Naive thymus-derived CD8-positive, alpha-beta T cell (primary cell): ENCODE results near the gene CAMTA1. TPM values are rescaled to one million over a fixed set of nuclear protein-coding genes. Genes with fewer than 3 reads are reported as not detected.

Experiments
- ATAC-seq, 2 donors: fragments of 150-1000 bp; cut with Tn5 transposase in 1 of 2; sonication (Bioruptor Pico), chemical (Tn5 transposase) in 1 of 2; 1 replicate in 1 of 2; 2 replicates in 1 of 2; pipeline ENCODE4 v1.10.0; 2021; ENCODE audit warnings: mild to moderate bottlenecking in 2 of 2, moderate library complexity in 2 of 2
- POLR2A ChIA-PET: fragments of 350-600 bp; sonication (Branson Sonifier 250); formaldehyde crosslinking; loops from one replicate; lab custom pipeline; 2021; ENCODE audit warnings: antibody characterized with exemption; lab: Charles Lee
- DNase-seq, 10 donors: peaks; one replicate each; pipeline versions ENCODE4 v3.0.0 to v3.0.0-alpha.2; 2020 to 2022
- H3K27ac Mint-ChIP-seq, 10 donors: one replicate each; pipeline ENCODE4 v1.8.0; 2020 to 2022; ENCODE audit warnings: mild to moderate bottlenecking in 10 of 10, mixed read lengths in 10 of 10, moderate library complexity in 4 of 10, inconsistent platforms in 1 of 10
- H3K27me3 Mint-ChIP-seq, 5 donors: one replicate each; pipeline ENCODE4 v1.8.0; 2021 to 2022; ENCODE audit warnings: mixed read lengths in 5 of 5
- H3K36me3 Mint-ChIP-seq, 3 donors: one replicate each; pipeline ENCODE4 v1.8.0; 2020 to 2022; ENCODE audit warnings: mixed read lengths in 3 of 3, mild to moderate bottlenecking in 2 of 3, inconsistent platforms in 1 of 3
- H3K4me1 Mint-ChIP-seq, 4 donors: one replicate each; pipeline ENCODE4 v1.8.0; 2021 to 2022; ENCODE audit warnings: mixed read lengths in 4 of 4
- H3K4me3 Mint-ChIP-seq, 10 donors: one replicate each; pipeline ENCODE4 v1.8.0; 2020 to 2022; ENCODE audit warnings: mild to moderate bottlenecking in 10 of 10, mixed read lengths in 10 of 10, moderate library complexity in 6 of 10, inconsistent platforms in 1 of 10
- H3K9me3 Mint-ChIP-seq, 9 donors: one replicate each; pipeline ENCODE4 v1.8.0; 2020 to 2022; ENCODE audit warnings: mixed read lengths in 9 of 9, mild to moderate bottlenecking in 3 of 9, inconsistent platforms in 1 of 9, moderate library complexity in 1 of 9
- polyA plus RNA-seq, 3 donors: library from polyadenylated mRNA; unstranded; fragments of 300-500 nt; fragmentation: Illumina TruSeq; gene quantifications; one replicate each; pipeline ENCODE4 v1.2.3, GENCODE V29; 2021
- total RNA-seq, 8 experiments: library from RNA in 2 of 8; stranded (reverse) in 2 of 8; gene quantifications; one replicate each; pipeline ENCODE4 v1.2.3 and lab custom pipeline; 2021 to 2026

Gene CAMTA1
- total and polyA plus RNA-seq, 5 experiments from 2014 or later = 32.6 to 78.3 (median 47.3) TPM

DNA sequence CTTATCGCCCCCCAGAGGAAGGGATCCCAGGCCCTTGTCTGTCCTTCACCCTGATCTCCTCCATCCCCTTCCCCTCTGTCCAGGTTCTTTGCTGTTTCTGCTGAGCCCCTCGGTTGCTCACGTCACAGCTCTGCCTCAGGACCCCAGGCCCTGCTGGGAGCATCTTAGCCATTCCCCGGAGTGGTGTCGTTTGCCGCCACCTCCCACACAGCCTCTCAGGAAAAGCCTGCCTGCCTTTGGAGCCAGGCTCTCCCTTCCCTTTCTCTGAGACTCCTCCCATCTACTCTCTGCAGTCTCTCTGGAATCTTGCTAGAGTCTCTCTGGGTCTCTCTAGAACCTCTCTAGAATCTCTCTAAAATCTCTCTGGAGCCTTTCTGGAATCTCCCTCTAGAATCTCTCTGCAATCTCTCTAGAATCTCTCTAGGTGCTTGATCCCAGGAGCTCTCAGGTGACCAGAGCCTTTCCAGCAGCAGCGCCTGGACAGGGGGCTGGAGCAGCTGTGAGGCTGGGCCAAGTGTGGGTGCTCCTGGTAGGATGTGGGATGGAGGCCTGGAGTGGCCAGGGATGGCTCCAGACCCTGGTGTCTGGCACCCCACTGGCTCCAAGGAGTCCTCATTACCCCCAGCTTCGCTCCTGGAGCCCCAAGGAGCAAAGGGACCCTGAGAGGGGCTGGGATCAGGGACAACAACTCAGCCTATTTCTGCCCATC is 702.7 kb downstream of the CAMTA1 start:
- POLR2A ChIA-PET = no interaction called here
- no peaks in the 10 kb centered on the region for H3K4me1 Mint-ChIP-seq

DNA sequence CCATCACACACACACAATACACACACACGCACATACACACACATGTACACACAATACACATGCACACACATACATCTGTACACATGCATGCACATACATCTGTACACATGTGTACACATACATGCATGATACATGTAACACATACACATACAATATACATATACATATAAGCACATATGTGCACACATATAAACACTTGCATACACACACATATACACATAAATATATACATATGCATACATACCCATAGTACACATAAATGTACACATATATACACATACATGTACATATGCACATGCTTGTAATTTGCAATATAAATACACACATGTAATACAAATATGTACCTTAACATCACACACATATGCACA is 703.2 kb downstream of the CAMTA1 start:
- no peak for ATAC-seq
- POLR2A ChIA-PET = no interaction called here
- H3K36me3 Mint-ChIP-seq = no peaks in the 10 kb centered on the region
- H3K9me3 Mint-ChIP-seq = peaks cover 0 to 5% (median 0%) of the 10 kb centered on the region in 9 donors
- H3K27ac Mint-ChIP-seq = no peak overlapping the region
- peaks cover 3 to 24% (median 21%) of the 10 kb centered on the region in 5 donors for H3K27me3 Mint-ChIP-seq
- no peak overlapping the region for H3K4me3 Mint-ChIP-seq
- no peak for DNase-seq
- H3K4me1 Mint-ChIP-seq = peaks cover 0 to 2% (median 0%) of the 10 kb centered on the region in 4 donors

More for the DNA sequence above, 702.7 kb downstream of the CAMTA1 start:
- no peak overlapping the region for H3K27ac Mint-ChIP-seq
- peaks cover 2 to 22% (median 19%) of the 10 kb centered on the region in 5 donors for H3K27me3 Mint-ChIP-seq
- no peak overlapping the region for H3K4me3 Mint-ChIP-seq
- ATAC-seq (no peak), DNase-seq (no peak)
- peaks cover 0 to under 1% (median 0%) of the 10 kb centered on the region in 9 donors for H3K9me3 Mint-ChIP-seq
- no peaks in the 10 kb centered on the region for H3K36me3 Mint-ChIP-seq

DNA sequence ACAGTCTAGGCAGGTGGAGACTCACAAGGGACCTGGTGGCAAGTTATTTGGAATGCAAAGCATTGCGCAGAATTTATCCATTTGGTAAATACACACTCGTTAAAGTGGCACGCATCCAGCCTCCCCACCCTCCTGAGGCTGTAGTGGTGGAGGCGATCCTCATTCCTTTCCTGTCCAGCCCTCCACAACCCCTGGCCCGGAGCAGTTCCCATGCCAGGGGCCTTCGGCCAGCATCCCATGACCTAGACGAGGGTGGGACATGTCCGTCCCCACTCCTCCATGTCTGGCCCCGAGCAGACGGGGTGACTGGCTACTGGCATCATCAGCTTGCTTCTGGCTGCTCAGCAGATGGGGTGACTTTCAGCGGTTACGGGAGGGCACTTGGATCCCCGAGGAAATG is 704.3 kb downstream of the CAMTA1 start:
- no peak overlapping the region for H3K27ac Mint-ChIP-seq
- ATAC-seq (no peak), DNase-seq (no peak)
- peaks cover 0 to 5% (median 0%) of the 10 kb centered on the region in 9 donors for H3K9me3 Mint-ChIP-seq
- POLR2A ChIA-PET = no interaction called here
- no peaks in the 10 kb centered on the region for H3K36me3 Mint-ChIP-seq
- H3K4me1 Mint-ChIP-seq = peaks cover 0 to 2% (median 0%) of the 10 kb centered on the region in 4 donors
- H3K27me3 Mint-ChIP-seq = peaks cover 3 to 25% (median 19%) of the 10 kb centered on the region in 5 donors
- H3K4me3 Mint-ChIP-seq = no peak overlapping the region

DNA sequence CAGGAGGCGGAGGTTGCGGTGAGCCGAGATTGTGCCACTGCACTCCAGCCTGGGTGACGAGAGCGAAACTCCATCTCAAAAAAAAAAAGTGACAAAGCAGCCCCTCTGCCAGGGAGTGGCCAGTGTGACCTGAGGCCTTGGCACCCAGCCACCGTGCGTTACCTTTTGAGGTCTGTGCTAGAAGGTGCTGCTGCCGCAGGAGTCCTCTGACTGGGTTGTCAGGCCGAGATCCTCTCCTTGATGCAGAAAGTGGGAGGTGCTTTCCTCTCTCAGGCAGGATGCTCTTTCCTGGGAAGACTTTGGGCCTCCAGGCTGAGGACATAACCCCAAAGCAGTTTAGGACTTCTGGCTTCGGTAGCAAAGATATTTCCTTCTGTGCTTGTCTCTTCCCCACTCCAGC is 705.3 kb downstream of the CAMTA1 start:
- Mint-ChIP-seq H3K27me3 (peaks cover 3 to 25% (median 15%) of the 10 kb centered on the region in 5 donors), H3K27ac (no peak overlapping the region), H3K4me1 (peaks cover 0 to 2% (median 0%) of the 10 kb centered on the region in 4 donors), H3K36me3 (no peaks in the 10 kb centered on the region), H3K9me3 (peaks cover 0 to 5% (median 0%) of the 10 kb centered on the region in 9 donors), H3K4me3 (no peak overlapping the region)
- no peak for ATAC-seq
- POLR2A ChIA-PET = no interaction called here
- no peak for DNase-seq

DNA sequence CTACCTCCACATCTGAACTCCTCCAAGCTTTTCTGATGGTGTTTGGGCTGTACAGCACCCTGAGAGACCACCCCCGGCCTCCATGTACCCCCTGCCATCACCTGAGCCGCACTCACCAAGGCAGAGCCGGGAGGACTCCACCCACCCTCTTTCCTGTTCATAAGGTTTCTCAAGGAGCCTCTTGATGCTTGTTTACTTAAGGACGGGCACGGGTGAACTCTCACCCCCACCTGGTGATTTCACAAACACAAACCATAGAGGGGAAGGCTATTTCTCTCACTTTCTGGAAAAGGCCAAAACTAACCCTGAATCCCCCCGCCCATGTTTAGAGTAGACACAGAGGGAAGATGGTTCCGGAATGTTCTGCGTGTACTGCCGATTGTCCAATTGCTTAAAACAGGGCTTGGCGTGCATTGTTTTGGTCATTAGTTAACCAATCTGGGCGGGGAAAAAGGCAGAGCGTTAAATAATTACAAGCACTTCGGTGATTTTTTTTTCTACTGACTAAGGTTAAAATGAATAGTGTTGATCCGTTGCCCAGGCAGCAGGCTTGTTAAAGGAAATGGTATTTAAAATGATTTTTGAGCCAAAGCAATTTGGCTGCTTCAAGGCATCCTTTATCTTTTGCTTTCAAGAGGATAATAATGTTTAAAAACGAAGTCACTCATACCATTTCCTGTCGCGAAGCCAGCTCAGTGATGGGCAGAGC is 706.0 kb downstream of the CAMTA1 start:
- peaks cover 0 to 5% (median 0%) of the 10 kb centered on the region in 9 donors for H3K9me3 Mint-ChIP-seq
- POLR2A ChIA-PET = no interaction called here
- H3K27ac Mint-ChIP-seq = no peak overlapping the region
- ATAC-seq (no peak), DNase-seq (no peak)
- peaks cover 0 to 2% (median 0%) of the 10 kb centered on the region in 4 donors for H3K4me1 Mint-ChIP-seq
- no peak overlapping the region for H3K4me3 Mint-ChIP-seq
- peaks cover 3 to 25% (median 15%) of the 10 kb centered on the region in 5 donors for H3K27me3 Mint-ChIP-seq
- H3K36me3 Mint-ChIP-seq = no peaks in the 10 kb centered on the region

DNA sequence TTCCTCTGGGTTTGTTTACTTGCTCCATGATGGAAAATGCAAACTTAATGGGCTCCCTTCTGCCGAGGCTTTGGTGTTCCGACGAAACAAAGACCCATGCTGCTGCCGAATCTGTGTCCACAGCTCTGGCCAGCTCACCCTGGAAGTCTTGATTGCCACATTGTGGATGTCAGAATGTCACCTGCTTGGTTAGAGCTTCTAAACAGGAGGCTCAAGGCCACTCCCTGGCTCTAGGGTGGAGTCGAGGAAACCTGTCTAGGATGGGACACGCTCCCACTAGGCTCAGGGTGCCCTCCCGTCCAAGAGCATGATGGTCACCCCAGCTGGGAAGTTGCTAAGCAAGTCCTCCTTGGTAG is 706.5 kb downstream of the CAMTA1 start:
- DNase-seq = no peak
- no peak for ATAC-seq
- no peak overlapping the region for H3K4me3 Mint-ChIP-seq
- peaks cover 0 to 2% (median 0%) of the 10 kb centered on the region in 4 donors for H3K4me1 Mint-ChIP-seq
- peaks cover 0 to 5% (median 0%) of the 10 kb centered on the region in 9 donors for H3K9me3 Mint-ChIP-seq
- H3K27me3 Mint-ChIP-seq = peaks cover 3 to 25% (median 15%) of the 10 kb centered on the region in 5 donors
- no peaks in the 10 kb centered on the region for H3K36me3 Mint-ChIP-seq
- H3K27ac Mint-ChIP-seq = no peak overlapping the region
- POLR2A ChIA-PET = no interaction called here

DNA sequence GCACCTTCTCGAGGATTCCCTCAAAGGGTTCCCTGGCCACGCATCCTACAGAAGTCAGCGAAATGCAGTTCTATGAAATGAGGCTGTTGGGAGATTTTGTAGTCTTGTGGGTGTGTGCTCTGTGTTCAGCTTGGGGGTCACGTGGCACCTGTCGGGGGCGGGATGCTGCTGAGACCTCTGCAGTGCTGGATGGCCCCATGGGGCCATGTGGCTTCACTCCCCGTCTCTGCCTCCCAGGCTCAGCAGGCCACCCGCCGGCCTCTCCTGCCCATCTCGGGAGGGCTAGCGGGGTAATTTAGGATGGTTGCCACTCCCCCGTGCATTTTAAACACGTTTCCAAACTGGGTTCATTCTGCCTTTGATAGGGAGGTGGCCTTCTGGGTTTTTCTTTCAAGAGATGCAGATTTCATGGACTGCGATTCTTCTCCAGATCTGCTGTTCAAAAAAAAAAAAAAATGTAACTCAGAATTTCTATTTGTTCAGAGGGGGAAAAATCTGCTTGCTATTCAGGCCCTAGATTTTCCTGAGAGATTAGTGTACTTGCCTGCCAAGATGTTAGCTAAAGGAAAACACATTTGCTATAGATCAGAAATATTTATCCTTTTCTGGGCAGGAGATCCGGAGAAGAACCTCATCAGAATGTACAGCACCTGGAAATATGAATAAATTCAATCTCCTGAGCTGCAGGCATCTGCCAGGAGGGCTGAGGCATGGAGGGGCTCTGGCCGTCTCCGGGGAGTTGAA is 708.6 kb downstream of the CAMTA1 start:
- Mint-ChIP-seq H3K27me3 (peaks cover 3 to 15% (median 11%) of the 10 kb centered on the region in 5 donors), H3K4me3 (no peak overlapping the region), H3K9me3 (peaks cover 0 to 5% (median 0%) of the 10 kb centered on the region in 9 donors), H3K4me1 (peaks cover 0 to 2% (median 0%) of the 10 kb centered on the region in 4 donors), H3K27ac (no peak overlapping the region), H3K36me3 (no peaks in the 10 kb centered on the region)
- POLR2A ChIA-PET = no interaction called here
- ATAC-seq (no peak), DNase-seq (no peak)

DNA sequence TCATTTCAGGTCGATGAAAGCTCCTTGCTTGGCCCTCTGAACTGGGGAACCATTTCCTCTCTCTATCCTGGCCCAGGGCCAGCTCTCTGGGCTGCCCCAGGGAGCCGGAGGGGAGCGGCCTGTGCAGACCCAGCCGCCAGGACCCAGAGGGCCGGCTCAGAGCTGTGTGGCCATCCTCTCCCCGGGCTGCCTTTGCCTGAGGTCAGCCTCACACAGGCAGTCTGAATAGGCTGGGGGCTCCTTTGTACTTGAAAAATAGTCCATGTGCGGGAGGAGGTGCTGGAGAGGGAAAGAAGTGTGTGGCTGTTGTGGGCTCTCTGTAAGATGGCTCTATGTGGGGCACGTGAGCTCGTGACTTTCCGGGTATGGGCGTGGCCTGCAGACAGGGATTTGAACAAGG is 710.7 kb downstream of the CAMTA1 start:
- DNase-seq (no peak), ATAC-seq (no peak)
- H3K4me1 Mint-ChIP-seq = peaks cover 0 to 2% (median 0%) of the 10 kb centered on the region in 4 donors
- peaks cover 0 to 5% (median 0%) of the 10 kb centered on the region in 9 donors for H3K9me3 Mint-ChIP-seq
- H3K4me3 Mint-ChIP-seq = no peak overlapping the region
- H3K27ac Mint-ChIP-seq = no peak overlapping the region
- H3K36me3 Mint-ChIP-seq = no peaks in the 10 kb centered on the region
- POLR2A ChIA-PET = no interaction called here
- peaks cover 3 to 12% (median 10%) of the 10 kb centered on the region in 5 donors for H3K27me3 Mint-ChIP-seq

DNA sequence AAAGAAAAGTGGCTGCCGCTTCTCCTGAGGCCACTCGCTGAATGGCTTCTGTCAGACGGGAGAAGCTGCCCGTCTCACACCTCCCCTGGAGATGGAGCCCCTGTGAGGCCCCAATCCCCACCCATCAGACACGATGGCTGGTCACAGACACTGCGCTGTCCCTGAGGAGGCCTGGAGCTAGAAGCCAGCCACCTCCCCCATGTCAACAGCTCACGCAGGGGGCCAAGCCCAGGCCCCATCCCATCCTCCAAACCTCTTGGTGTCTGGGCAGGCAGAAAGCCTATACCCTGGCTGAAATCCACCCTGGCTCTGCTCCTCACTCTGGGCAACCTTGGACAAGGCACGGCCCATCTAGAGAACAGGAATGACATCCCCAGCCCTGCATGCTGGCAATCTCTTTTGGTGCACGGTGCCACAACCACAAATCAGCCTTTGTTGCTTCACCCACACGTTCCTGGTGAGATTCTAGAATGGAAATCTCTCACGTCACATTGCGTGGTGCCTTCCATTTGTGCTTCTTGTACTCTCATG is 711.9 kb downstream of the CAMTA1 start:
- DNase-seq (no peak), ATAC-seq (no peak)
- Mint-ChIP-seq H3K27me3 (peaks cover 3 to 10% (median 6%) of the 10 kb centered on the region in 5 donors), H3K9me3 (peaks cover 0 to 5% (median 0%) of the 10 kb centered on the region in 9 donors), H3K27ac (no peak overlapping the region), H3K4me1 (peaks cover 0 to 2% (median 0%) of the 10 kb centered on the region in 4 donors), H3K4me3 (no peak overlapping the region), H3K36me3 (no peaks in the 10 kb centered on the region)
- POLR2A ChIA-PET = no interaction called here

DNA sequence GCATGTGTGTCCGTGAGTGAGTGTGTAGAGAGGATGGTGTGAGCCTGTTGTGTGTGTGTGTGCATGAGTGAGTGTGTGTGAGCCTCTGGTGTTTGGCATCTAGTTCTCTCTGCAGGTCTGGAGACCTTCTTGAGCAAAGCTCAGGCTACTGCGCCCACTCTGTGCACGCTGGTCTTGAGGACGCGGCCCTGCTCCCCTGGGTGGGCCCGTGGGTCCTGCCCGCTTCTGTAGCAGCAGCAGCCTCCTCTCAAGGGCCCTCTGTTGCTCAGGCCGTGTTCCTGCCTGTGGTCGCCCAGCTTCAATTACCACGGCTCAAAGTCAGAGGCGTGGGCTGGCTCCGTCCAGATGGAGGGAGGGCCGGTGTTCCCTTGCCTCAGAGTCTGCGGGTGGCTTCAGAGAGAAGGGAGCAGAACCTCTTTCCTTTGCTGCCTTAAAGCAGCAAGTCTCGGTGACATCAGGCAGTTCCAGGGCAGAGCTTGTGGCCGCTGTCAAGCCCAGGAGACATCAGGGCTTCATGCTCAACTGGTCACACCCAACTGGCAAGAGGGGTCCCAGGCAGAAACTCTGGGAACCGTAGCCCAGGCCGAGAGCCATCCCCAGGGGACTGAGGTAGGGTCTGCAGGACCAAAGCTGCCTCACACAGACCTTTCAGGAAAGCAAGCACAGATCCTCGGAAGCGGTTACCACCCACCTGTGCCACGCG is 715.3 kb downstream of the CAMTA1 start:
- Mint-ChIP-seq H3K4me1 (no peaks in the 10 kb centered on the region), H3K9me3 (no peaks in the 10 kb centered on the region), H3K36me3 (no peaks in the 10 kb centered on the region), H3K27me3 (no peaks in the 10 kb centered on the region), H3K27ac (no peak overlapping the region), H3K4me3 (no peak overlapping the region)
- no peak for DNase-seq
- ATAC-seq = no peak
- POLR2A ChIA-PET = no interaction called here

DNA sequence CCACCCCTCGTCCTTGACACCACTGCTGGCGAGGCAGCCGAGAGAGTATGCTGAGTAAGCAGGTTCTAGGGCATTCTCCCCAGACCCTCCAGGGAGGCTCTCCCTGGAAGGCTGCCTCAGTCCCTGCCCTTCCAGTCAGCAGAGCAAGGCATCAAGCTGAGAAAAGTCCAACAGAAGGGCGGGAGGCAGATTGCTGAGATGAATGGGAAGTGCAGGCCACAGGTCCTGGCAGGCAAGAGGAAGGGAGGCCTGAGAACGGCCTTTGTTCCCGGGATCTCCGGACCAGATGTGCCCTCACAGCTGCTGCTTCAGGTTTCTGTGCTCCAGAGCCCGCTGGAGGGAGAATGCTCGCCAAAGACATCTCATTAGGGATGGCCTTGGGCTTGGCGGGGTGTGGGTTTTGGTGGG is 715.8 kb downstream of the CAMTA1 start:
- no peaks in the 10 kb centered on the region for H3K9me3 Mint-ChIP-seq
- no peak overlapping the region for H3K4me3 Mint-ChIP-seq
- H3K4me1 Mint-ChIP-seq = no peaks in the 10 kb centered on the region
- no peak overlapping the region for H3K27ac Mint-ChIP-seq
- no peak for ATAC-seq
- no peaks in the 10 kb centered on the region for H3K36me3 Mint-ChIP-seq
- no peaks in the 10 kb centered on the region for H3K27me3 Mint-ChIP-seq
- no peak for DNase-seq
- POLR2A ChIA-PET = no interaction called here
